ENCODE measurements around the gene GIPC2. TPM values are rescaled to one million over a fixed set of nuclear protein-coding genes. Genes with fewer than 3 reads are reported as not detected.

Gene GIPC2
- total RNA-seq, 1 experiment from 2014 or later: 0.02 TPM

DNA sequence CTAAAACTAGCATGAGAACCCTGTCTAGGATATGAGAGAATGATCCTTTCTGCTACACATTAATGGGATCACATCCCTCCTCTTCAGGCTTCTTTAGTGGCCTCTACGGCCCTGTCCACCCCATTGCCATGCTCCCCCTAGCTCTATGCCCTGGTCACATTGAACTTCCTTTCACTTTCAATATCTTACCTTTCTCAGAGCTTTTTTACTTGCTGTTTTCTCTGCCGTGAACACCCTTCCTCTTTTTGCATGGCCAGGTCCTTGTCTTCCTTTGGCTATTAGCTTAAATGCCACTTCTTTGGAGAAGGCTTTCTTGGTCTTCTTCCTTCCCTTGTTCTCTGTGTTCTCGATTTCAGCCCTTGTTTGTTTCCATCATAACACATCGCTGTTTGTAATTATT, 97.4 kb downstream of the GIPC2 start:
- no peak for DNase-seq (ENCODE audit: low spot score)

DNA sequence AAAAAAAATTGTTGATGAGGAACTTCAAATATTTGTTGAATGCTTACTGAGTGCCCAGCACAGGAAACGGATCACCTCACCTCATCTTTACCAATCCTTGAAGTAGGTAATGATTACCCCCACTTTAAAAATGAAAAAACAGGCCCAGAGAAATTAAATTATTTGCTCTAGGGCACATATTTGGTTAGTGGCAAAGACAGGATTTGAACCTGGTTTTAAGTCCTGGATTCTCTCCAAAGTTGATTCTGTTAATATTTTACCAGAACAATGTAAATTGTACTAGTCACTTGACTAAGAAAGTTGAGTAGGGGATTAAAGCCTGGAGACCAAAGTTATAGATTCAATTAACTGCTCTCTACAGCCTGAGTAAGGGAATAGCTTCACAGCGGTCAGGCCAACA, 97.9 kb downstream of the GIPC2 start:
- DNase-seq (ENCODE audit: low spot score): no peak

DNA sequence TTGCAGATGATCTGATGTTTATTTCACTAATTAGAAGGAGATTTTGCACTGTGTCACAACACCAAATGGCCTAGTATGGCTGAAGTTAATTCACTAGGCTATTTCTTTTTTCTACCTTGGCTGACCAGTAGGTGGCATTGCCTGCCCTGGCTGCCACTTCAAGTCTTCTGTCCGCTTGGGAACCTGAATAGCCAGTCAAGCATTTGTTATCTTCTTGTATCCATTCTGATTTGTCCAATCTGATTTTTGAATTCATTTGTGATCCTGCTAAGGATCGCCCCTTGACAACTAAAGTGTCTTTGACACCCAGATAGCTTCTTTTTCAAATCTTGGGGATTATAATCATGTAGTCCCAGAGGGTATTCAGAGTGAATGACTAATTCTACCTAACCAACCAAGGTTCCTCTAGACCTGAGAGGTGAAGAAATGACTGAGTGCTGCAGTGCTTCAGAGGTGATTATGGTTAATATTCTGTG, 99.4 kb downstream of the GIPC2 start:
- peak; percentile 59 for DNase-seq (ENCODE audit: low spot score)

DNA sequence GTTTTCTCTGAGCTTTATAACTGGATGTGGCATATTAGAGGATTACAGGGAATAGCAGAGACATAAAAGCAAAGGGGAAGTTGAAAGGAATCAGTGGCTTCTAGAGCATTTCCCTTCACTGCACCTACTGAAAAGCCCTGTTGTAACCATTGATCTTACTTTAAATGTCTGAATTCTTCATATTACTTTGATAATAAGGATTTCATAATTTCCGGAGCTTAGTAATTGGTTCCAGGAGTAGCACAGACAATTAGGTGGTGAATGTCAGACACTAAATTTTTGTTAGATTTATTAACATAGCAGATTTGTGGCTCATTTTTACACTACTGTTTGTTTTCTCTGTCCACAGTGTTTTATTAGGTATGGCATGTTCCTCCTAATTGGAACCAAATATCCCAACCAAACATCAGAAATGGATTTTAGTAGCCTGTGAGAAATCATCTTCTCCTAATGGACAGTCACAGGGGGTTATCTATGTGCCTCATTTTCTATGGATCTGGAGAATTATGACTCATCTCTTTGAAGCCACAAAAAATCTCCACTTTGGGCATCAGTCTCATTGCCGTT, 100.5 kb downstream of the GIPC2 start:
- no peak for DNase-seq (ENCODE audit: low spot score)

DNA sequence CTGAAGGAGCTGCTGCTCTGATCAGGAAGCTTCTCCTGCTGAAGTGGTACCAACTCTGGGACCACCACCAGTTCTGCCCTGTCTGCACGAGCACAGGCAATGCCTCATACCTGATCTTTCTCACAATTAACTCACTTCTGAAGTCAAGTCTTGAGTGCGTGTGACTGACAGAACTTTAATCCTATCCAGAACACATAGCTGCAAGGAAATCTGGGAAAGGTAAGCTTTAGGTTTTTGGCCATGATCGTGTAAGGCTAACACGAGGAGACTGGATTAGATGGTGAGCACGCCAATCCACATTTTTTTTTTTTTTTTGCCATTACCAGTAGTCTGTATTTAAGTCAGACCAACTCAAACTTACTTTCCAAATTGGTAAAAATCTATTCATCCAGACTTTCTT, 101.3 kb downstream of the GIPC2 start:
- DNase-seq (ENCODE audit: low spot score): no peak

DNA sequence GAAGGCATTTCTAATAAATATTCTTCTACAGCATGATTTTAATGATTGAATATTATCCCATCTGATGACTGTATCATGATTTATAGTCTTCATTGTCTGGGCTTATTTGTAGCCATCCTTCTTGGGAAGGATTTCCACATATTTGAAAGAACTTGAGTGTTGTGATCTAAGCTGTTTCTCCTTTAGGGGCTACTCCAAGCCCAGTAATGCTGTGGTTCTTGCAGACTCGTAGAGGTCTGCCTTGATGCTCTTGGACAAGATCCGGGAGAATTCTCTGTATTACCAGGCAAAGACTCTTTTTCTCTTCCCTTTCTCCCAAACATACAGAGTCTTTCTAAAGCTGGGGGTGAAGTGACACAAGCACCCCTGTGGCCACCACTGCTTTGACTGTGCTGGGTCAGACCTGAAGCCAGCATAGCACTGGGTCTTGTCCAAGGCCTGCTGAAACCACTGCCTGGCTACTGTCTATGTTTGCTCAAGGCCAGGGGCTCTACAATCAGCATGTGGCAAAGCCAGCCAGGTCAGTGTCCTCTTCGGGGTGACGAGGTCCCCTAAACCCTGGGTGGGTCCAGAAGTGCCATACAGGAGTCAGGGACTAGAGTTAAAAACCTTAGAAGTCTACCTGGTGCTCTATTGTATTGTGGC, 107.4 kb downstream of the GIPC2 start:
- DNase-seq (ENCODE audit: low spot score): no peak

DNA sequence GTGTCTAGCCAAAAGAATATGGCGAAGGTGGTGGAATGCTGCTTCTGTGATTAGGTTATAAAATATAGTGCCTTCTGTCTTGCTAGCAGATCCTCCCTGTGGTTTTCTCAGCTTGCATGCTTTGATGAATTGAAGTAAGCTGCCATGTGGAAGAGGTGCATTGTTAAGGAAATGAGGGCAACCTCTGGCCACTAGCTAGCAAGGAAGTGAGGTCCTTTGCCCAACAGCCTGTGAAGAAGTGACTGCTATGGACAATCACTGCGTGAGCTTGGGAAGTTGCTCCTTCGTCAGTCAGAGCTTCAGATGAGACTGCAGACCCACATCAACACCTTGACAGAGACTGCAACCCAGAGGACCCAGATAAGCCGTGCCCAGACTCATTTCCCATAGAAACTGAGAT, 109.4 kb downstream of the GIPC2 start:
- DNase-seq (ENCODE audit: low spot score): no peak

DNA sequence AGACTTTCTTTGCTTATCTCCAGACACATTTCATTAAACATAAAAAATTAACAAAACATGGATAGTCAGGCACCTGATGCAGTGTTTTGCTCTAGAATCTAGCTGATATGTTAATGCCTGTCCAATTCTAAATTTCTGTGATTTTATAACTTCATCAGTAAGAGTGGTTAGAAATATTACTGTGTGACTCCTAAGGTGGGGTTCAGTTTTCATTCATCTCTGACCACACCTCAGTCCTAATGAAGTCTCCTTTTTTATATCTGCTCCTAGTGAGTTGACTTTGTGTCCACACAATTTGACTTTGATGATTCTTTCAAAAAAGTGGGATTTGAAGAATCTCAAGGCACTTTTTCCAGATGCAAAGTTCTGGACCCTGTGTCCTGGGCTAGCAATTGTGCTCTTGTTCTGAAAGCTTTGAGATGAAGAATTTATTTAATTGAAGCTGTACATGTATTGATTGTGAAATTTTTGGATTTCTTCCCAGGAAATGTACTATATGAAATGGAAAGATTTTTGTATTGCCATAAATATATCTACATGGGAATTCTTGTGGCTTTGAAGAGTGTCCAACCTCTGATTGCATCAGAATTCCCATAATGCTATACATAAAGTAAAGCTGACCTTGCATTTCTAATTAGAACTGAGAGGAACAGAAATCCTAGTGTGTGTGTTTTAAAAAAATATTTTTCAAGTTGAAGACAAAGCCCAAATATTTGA, 111.2 kb downstream of the GIPC2 start:
- no peak for DNase-seq (ENCODE audit: low spot score)

DNA sequence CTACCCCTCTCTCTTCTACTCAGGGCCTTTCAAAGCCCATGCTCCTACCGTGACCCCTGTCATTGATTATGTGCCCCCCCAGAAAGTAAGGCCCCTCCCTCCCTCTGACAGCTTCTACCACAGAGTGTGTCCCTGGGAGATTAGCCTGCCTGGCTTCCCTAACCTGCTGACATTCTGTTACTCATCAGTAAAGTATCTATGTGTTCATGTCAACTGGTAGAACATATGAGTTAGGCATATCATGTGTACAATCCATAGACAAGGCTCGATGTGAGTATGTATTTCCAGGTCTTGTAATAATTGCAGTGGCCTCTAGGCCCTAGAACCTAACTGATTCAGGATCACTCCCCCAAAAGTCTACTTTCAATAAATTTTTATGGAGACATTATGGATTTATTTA, 120.0 kb downstream of the GIPC2 start:
- DNase-seq (ENCODE audit: low spot score): no peak

DNA sequence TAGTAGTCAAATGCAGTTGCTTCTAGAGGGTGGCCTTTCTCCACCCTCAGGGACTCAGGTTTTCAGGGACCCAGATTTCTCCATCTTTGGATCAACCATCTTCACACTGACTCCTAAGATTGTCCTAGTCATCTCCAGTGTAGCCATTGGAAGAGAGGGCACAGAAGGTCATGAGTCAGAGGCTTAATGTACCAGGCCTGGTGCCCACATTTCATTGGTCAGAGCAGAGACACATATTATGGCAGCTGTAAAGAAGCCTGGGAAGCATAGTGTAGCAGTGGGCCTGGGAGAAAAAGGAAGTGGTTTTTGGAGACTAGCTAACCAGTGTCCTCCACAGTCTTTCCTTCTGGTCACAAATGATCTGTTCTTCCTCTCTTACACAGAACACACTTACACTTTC, 122.5 kb downstream of the GIPC2 start:
- no peak for DNase-seq (ENCODE audit: low spot score)

DNA sequence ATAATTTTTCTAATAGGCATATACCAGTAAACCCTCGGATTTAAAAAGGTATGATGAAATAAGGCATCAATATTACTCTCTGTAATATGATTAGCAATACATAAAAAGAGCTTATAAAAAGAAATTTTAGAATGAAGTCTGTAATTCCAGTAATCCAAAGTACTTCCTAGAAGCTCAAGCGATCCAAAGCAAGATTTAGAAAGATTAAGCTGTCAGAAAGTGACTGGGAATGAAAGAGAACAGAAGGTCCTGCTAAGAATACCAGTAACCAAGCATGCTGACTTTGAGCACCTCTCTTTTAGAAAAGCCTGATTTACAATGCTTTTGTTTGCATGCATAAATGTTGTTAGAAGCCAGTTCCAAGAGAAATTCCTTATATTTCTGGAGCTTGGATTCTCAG, 125.1 kb downstream of the GIPC2 start:
- no peak for DNase-seq (ENCODE audit: low spot score)

DNA sequence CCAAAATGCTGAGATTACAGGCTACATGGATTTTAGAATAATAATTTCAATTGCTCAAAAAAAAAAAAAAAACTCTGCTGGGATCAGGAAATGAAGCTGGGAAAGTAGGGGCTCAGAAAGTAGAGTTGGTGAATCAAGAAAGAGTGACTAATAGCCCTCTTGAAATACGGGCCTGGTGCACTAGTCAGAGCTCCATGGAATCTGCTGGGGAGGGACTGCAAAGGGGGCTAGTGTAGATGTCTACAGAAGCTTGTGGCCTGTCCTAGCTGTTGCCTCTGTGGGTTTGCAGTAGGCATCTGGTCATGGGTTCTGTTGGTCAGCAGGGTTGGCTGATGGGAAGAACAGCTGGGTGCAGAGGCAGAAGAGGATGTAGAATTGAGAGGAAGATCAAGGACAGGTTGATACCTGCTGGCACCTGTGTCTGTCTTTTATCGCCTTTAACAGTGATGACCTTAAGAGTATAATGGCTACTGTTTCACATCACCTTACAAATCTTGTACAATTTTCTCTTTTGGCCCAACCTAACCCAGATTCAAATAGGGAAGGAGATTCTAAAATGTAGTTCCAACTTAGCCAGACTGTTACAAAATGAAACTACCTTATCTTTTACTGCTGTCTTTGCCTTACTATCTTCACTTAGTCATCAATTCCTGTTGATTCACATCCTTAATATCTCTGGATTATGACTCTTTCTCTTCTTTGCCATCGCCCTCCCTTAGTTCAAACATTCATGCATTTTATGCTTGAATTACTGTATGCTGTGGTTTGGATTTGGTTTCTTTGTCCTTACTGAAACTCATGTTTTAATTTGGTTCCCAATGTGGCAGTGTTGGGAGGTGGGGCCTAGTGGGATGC, 126.2 kb downstream of the GIPC2 start:
- no peak for DNase-seq (ENCODE audit: low spot score)

DNA sequence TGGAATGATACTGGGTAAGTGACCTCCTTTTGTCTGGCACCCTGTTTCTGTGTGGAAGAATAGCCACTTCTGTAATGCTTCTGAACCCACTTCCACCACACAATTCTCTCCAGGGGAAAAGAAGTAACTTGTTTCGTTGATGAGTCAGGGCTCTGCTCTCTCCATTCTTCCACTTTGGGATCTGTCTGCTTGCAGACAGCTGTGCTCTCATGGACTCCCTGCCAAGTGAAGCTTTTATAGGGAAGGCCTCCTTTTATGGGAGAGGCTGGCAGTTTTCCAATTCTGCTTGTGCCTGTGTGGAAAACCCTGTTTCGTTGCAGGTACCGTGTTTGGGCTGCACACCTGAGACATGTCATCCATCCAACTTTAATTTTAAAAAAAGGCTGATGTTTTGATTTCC, 130.7 kb downstream of the GIPC2 start:
- DNase-seq (ENCODE audit: low spot score): peak; percentile 66

DNA sequence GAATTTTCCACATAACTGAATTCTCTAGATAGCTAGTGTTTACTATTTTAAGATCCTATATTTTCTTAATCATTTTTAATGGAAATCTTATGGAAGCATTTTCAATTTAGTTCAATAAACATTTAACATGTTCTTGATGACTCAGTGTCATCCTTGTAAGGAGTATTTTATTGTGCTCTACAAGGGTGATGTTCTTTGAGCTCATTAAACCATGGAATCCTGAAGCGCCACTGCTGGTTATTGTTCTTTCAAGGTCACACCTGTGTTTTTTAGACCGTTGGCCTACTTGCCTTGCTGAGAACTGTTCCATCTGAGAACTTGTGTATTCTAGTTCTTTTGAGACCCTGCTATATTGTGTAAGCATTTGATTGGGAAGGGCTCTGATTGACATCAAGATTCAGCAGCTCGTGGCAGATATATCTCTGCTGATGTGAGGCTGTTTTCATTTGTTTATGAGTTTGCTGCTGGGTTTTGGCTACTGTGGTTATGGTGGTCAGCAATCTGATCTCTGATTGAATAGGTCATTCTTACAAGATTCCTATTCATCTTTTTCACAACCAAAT, 132.0 kb downstream of the GIPC2 start:
- DNase-seq (ENCODE audit: low spot score): no peak

DNA sequence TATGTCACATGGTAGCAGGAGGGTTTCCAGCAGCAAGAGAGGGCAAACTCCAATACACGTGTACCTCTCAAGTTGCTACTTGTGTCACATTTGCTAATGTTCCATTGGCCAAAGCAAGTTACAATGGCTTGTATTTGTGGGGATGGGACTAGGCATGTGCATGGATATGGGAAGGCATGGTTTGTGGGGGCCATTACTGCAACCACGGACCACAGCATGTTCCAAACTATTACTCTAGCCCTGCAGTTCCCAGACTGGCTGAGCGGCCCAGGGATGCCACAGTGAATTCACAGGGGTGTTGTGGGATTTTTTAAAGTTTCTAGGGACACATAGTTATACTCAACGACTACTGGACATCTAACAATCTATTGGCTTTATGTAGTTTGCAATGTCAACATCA, 133.1 kb downstream of the GIPC2 start:
- DNase-seq (ENCODE audit: low spot score): no peak

DNA sequence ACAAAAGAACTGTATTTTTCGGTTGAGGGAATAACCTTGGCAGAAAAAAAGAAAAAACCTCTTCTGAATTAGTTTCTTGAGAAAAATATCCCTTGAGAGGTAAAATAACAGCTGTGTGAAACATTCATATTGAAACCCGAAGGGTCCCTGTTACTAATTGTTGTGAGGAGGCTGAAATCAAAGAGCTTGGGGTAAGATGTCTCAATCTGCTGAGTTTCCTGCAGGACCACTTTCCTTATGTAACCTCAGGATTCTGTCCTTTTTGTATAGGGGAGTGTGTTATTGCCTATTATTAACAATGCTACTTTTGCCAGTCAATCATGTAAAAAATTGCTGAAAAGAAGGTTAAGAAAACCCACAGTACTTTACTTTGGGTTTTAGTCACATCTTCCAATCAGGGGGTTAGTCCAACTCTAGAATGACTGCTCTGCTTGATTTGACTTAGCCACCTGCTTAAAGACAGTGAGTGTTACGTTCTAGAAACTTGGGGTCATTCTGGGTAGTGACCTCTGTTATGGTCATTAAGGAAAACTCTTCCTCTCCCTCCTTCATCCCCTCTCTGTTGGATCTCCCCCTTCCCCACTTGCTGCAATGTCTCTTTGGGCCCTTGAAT, 138.8 kb downstream of the GIPC2 start:
- no peak for DNase-seq (ENCODE audit: low spot score)

Other genes starting within 250 kb of the GIPC2 start
- 1.6 and 2.4 TPM in 2 replicates for gene NEXN, start 157.3 kb upstream of the GIPC2 start, total RNA-seq (2014; rRNA removed; shearing (Covaris generic))
- 88.2 and 98.9 TPM in 2 replicates for gene FUBP1, start 66.9 kb upstream of the GIPC2 start, total RNA-seq (2014; rRNA removed; shearing (Covaris generic))
- gene DNAJB4, start 41.0 kb upstream of the GIPC2 start, total RNA-seq (2014; rRNA removed; shearing (Covaris generic)): 18.3 and 23.8 TPM in 2 replicates